HTERT RPE-1 (cell line): ENCODE measurements around the gene CLIC4.
"Not testable (repeated sequence)": the region's sequence is repeated elsewhere in the genome, so short reads cannot be mapped to it uniquely, and the experiment has no call there.

ENCODE experiments used
- in situ Hi-C: fragments of 300-500 bp; cut with MboI; formaldehyde crosslinking; loops from 4 replicates; pipeline ENCODE4 v1.14.3; 2020; ENCODE audit warnings: low sequenced_read_pairs

The CLIC4 gene

DNA sequence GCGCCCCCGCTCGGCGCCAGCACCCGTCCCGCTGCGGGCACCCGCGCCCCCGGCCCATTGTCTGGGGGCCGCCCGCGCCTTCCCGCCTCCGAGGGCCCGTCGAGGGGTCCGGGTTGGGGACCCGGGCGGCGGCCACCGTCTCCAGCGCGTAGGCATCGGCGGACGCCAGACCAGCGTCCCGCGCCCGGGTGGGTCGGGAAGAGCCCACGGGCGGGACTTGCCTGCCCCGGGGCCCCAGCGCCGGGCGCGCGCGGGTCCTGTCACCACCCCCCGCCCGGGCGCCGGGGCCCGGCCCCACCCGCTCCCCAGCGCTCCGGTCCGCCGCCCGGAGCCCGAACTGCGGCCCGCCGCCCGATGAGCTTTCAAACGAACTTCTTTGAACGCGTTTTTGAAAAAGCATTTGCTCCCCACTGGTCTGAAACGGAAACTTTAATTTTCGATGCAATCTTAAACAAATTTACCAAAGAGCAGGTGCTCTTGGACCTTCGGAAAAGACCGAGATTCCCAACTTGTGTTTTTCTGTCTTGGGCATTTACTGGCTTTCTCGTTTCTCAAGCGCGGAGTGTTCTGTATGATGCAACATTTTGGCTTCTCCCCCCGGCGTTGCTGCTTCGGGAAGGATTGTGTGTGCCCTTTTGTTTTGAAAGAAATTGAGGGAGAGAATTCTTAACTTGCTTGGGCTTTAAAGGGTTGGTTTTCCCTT lies 615 bp downstream of the CLIC4 start:
- in situ Hi-C loops: no loop called here

GRCh38 chr1:24748191-24749121 lies 3.2 kb downstream of the CLIC4 start:
- in situ Hi-C loops: no loop called here

GRCh38 chr1:24749252-24749651 lies 4.0 kb downstream of the CLIC4 start:
- in situ Hi-C loops: no loop called here

GRCh38 chr1:24749886-24750285 lies 4.6 kb downstream of the CLIC4 start:
- in situ Hi-C loops: no loop called here

DNA sequence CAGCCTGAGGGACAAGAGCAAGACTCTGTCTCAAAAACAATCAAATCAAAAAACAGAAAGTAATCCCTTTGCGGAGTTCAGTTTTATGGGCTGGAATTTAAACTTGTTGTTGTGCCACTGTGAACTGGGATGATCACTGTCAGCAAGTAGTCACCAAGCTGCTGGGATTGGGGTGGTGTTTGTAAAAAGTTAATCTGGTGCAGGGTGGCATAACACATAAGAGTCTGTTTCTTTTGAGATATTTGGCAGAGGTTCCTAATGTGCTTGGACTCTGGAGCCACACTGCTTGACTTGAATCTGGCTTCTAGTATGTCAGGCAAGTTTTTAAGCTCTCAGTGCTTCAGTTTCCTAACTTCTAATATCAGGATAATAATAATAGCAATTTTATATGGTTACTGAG lies 6.6 kb downstream of the CLIC4 start:
- in situ Hi-C loops: no loop called here

DNA sequence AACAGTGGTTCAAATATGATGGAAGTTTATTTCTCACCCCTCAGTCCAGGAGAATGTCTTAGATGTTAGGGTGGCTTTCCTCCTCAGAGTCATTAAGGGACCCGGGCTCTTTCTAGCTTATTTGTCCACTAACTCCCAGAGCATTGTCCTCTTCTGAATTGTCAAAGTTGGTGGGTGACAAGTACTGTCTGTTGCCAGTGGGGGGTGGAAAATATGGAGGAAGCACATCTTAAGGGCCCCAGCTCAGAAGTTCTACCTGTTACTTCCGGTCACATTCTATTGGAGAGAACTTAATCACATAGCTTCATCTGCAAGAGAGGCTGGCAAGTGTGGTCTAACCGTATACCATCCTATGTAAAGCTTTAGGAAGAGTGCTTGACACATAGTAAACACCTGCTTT lies 7.1 kb downstream of the CLIC4 start:
- in situ Hi-C loops: no loop called here

GRCh38 chr1:24754229-24754628 lies 9.0 kb downstream of the CLIC4 start:
- in situ Hi-C loops: no loop called here

GRCh38 chr1:24755323-24755722 lies 10.1 kb downstream of the CLIC4 start:
- in situ Hi-C loops: not testable (repeated sequence)

DNA sequence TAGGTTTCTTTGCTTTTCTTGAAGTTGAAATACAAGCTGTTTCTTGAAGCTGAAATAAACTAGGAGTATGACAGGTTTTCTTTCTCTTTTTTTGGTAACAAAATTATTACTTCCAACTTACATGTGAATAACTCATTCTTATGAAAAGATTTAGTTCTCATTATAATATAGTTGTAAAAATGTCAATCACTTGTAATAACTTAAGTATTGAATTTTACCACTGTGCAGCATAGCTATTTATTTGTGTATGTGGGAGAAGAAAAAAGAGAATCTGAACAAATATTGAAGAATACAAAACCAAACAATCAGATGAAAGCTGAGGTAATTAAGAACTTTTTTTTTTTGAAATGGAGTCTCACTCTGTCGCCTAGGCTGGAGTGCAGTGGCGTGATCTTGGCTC lies 11.1 kb downstream of the CLIC4 start:
- in situ Hi-C loops: no loop called here

GRCh38 chr1:24759492-24759891 lies 14.2 kb downstream of the CLIC4 start:
- in situ Hi-C loops: no loop called here

- in situ Hi-C loops: no loop called here
Measured at GRCh38 chr1:24761582-24761981, 16.3 kb downstream of the CLIC4 start.

GRCh38 chr1:24762133-24762676 lies 17.0 kb downstream of the CLIC4 start:
- in situ Hi-C loops: no loop called here

DNA sequence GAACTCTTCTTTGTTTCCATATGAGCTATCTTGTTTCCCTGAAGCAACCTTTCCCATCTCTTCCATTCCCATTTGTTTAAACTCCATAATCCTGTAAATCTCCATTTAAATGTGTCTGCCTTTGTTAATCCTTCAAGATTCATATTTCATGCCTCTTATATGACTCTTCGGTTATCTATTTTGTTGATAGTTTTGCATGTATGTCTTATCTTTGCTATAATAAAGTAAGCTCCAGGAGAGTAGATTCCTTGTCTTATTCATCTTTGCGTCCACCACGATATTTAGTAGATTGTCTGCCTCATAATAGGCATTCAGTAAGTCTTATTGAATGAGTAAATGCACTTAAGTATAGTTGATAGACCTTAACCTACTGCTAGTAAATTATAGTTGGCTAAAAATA lies 18.4 kb downstream of the CLIC4 start:
- in situ Hi-C loops: no loop called here

DNA sequence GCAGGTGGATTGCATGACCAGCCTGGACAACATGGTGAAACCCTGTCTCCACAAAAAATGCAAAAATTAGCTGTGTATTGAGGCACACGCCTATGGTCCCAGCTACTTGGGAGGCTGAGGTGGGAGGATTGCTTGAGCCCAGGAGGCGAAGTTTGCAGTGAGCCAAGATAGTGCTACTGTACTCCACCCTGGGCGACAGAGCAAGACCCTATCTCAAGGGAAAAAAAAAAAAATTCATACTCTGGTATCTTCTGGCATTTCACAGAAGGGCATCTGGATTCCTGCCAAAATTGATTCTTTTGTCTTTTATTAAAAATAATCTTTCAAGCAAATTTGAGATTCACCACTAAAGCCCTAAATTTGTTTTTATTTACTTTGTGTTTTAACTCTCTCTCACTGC lies 19.2 kb downstream of the CLIC4 start:
- in situ Hi-C loops: no loop called here

- in situ Hi-C loops: no loop called here
Measured at GRCh38 chr1:24764848-24765247, 19.6 kb downstream of the CLIC4 start.

DNA sequence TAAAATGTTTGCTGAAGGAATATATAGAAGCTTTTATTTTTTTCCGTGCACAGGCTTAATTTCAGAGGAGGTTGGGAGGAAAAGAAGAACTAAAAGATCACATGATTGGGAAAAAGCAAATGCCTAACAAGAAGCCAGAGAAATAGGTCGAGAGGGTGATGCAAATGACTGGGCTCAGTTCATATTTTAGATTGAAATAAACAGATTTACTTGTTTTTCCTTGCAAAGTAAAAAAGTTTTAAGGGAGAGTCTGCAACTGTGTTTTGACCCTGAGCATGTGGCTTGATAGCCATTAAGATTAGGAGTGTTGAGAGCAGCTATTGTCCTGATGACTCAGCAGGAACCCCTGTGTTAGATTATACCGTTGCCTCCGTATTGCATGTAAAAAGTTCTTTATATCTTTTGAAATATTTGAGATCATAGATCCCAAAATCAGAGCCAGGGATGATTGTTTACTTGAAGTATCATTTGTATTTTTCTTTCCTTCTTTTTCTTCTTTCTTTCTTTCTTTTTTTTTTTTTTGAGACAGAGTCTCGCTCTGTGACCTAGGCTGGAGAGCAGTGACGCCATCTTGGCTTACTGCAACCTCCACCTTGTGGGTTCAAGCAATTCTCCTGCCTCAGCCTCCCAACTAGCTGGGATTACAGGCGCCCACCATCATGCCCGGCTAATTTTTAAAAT lies 20.2 kb downstream of the CLIC4 start:
- in situ Hi-C loops: no loop called here

- in situ Hi-C loops: no loop called here
Measured at GRCh38 chr1:24767351-24767750, 22.1 kb downstream of the CLIC4 start.

- in situ Hi-C loops: no loop called here
Measured at GRCh38 chr1:24768873-24769605, 23.8 kb downstream of the CLIC4 start.

DNA sequence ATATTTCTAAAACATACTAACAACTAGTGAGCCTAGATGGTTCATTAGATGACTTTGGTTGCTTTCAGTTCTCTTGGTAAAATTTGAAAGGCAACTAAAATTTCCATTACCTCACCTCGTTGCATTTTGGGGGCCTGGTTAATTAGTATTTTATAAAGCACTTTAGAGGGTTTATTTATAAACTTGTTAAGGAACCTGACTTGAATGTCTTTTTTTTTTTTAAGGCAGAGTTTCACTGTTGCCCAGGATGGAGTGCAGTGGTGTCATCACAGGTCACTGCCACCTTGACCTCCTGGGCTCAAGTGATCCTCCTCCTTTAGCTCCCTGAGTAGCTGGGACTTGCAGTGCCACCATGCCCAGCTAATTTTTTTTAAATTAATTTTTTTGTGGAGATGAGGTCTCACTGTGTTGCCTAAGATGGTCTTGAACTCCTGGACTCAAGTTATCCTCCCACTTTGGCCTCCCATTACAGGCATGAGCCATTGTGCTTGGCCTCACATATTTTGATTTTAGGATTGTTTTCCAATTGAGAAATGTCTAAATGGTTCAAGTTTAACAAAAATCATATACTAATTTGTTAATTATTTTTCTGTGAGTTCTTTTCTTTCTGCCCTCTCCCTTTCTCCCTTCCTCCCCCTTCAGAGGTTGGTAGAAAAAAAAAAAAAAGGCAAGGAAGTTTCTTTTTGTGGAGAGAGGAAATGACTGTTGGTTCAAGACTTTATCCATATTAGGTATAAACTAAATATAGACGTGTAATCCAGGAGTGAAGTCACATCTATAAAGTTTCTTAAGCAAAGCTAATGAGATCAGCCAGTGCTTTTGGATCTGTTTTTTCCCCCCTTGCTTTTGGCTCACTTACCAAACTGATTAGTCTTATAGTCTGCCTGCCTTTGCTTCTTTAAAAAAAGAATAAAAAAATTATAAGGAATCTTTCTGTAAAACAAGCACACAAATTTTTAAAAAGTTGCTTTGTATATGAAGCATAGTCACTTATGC lies 24.7 kb downstream of the CLIC4 start:
- in situ Hi-C loops: no loop called here
